ENCODE measurements around the gene BSPRY. TPM values are rescaled to one million over a fixed set of nuclear protein-coding genes. Genes with fewer than 3 reads are reported as not detected.

Gene BSPRY
- total RNA-seq, 1 donor from 2014 or later, result 0.27 TPM

GRCh38 chr9:113313261-113313660, 36.1 kb upstream of the BSPRY start:
- DNase-seq (ENCODE audit: low read depth) (no peak), FAIRE-seq (no peak)
- no peak overlapping the region for H3K4me2 ChIP-seq (ENCODE audit: low read length)
- Mint-ChIP-seq H3K36me3 (ENCODE audit: low read depth, unreplicated experiment) (peaks cover 3% of the 10 kb centered on the region), H3K27me3 (ENCODE audit: low read depth, unreplicated experiment) (peaks cover 12% of the 10 kb centered on the region), H3K4me1 (ENCODE audit: low read depth, unreplicated experiment) (no peaks in the 10 kb centered on the region), H3K4me3 (ENCODE audit: unreplicated experiment) (no peak overlapping the region), H3K27ac (ENCODE audit: unreplicated experiment) (no peak overlapping the region), H3K9me3 (ENCODE audit: unreplicated experiment) (peaks cover 3% of the 10 kb centered on the region)
- no peaks in the 10 kb centered on the region for H3K4me1 ChIP-seq (ENCODE audit: insufficient read depth, low read length)
- no peak overlapping the region for H3K9ac ChIP-seq (ENCODE audit: low read length)
- H4K20me1 ChIP-seq (ENCODE audit: insufficient read depth, low read length), result no peaks in the 10 kb centered on the region
- H3K79me2 ChIP-seq (ENCODE audit: insufficient read depth, low read length), result no peaks in the 10 kb centered on the region
- H3K27me3 ChIP-seq (ENCODE audit: insufficient read depth, low read length), result no peaks in the 10 kb centered on the region
- H2AFZ ChIP-seq (ENCODE audit: low read depth, low read length), result no peak overlapping the region
- no peaks in the 10 kb centered on the region for H3K9me3 ChIP-seq (ENCODE audit: insufficient read depth, low read depth, low read length)
- TF ChIP-seq EZH2 (IDR thresholded peaks at IDR 0.05; ENCODE audit: insufficient read depth, low read length), result no peak
- TF ChIP-seq, protein P1, sequence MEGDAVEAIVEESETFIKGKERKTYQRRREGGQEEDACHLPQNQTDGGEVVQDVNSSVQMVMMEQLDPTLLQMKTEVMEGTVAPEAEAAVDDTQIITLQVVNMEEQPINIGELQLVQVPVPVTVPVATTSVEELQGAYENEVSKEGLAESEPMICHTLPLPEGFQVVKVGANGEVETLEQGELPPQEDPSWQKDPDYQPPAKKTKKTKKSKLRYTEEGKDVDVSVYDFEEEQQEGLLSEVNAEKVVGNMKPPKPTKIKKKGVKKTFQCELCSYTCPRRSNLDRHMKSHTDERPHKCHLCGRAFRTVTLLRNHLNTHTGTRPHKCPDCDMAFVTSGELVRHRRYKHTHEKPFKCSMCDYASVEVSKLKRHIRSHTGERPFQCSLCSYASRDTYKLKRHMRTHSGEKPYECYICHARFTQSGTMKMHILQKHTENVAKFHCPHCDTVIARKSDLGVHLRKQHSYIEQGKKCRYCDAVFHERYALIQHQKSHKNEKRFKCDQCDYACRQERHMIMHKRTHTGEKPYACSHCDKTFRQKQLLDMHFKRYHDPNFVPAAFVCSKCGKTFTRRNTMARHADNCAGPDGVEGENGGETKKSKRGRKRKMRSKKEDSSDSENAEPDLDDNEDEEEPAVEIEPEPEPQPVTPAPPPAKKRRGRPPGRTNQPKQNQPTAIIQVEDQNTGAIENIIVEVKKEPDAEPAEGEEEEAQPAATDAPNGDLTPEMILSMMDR (IDR thresholded peaks at IDR 0.05; ENCODE audit: insufficient read depth, low read depth, low read length), result no peak
- no peak overlapping the region for H3K4me3 ChIP-seq (ENCODE audit: insufficient read depth, low read depth, low read length)
- no peak overlapping the region for H3K27ac ChIP-seq (ENCODE audit: low read depth, low read length)
- no peaks in the 10 kb centered on the region for H3K36me3 ChIP-seq (ENCODE audit: insufficient read depth, low read length)

DNA sequence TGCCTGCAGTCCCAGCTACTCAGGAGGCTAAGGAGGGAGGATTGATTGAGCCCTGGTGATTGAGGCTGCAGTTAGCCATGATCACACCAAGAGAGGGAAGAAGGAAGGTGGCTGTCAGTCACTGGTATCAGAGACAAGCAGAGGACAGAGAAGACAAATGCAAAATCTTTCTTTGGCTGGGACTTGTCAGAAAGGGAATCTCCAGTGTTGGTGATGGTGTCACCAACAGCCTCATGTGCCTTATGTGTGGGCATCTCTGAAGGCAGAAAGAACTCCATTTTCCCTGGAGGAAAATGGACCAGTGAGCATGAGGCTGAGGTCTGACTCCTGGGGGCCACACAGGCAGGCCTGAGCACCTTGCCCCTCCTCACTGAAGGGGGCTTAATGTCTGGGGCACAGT, 34.1 kb upstream of the BSPRY start:
- H4K20me1 ChIP-seq (ENCODE audit: insufficient read depth, low read length), result no peaks in the 10 kb centered on the region
- Mint-ChIP-seq H3K4me1 (ENCODE audit: low read depth, unreplicated experiment) (no peaks in the 10 kb centered on the region), H3K36me3 (ENCODE audit: low read depth, unreplicated experiment) (peaks cover 3% of the 10 kb centered on the region), H3K27ac (ENCODE audit: unreplicated experiment) (no peak overlapping the region), H3K27me3 (ENCODE audit: low read depth, unreplicated experiment) (peaks cover 12% of the 10 kb centered on the region), H3K9me3 (ENCODE audit: unreplicated experiment) (peaks cover 6% of the 10 kb centered on the region), H3K4me3 (ENCODE audit: unreplicated experiment) (no peak overlapping the region)
- H3K4me1 ChIP-seq (ENCODE audit: insufficient read depth, low read length), result no peaks in the 10 kb centered on the region
- no peak overlapping the region for H3K9ac ChIP-seq (ENCODE audit: low read length)
- H2AFZ ChIP-seq (ENCODE audit: low read depth, low read length), result no peak overlapping the region
- DNase-seq (ENCODE audit: low read depth) (no peak), FAIRE-seq (no peak)
- H3K79me2 ChIP-seq (ENCODE audit: insufficient read depth, low read length), result no peaks in the 10 kb centered on the region
- H3K27ac ChIP-seq (ENCODE audit: low read depth, low read length), result no peak overlapping the region
- no peaks in the 10 kb centered on the region for H3K27me3 ChIP-seq (ENCODE audit: insufficient read depth, low read length)
- H3K4me2 ChIP-seq (ENCODE audit: low read length), result no peak overlapping the region
- no peak overlapping the region for H3K4me3 ChIP-seq (ENCODE audit: insufficient read depth, low read depth, low read length)
- H3K36me3 ChIP-seq (ENCODE audit: insufficient read depth, low read length), result no peaks in the 10 kb centered on the region
- H3K9me3 ChIP-seq (ENCODE audit: insufficient read depth, low read depth, low read length), result no peaks in the 10 kb centered on the region
- TF ChIP-seq EZH2 (IDR thresholded peaks at IDR 0.05; ENCODE audit: insufficient read depth, low read length), result no peak
- TF ChIP-seq, protein P1 (IDR thresholded peaks at IDR 0.05; ENCODE audit: insufficient read depth, low read depth, low read length), result no peak

DNA sequence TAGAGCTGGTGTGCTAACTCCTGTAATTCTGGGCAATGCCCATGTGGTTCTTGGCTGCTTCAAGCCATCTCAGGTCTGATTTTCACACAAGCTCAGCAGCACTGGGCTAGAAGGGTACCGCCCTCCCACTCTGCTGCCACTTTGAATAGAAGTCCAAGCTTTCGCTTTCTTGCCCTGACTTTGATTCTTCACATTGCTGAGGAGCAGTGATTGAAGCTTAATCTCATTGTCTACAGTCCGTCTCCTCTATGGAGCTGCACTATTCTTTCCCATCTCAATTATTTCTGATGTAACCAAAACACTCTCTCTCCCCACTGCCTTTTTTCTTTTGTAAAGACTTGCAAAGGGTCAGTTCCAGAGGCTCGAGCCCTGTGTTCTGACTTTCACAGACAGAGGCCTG, 33.3 kb upstream of the BSPRY start:
- FAIRE-seq (no peak), DNase-seq (ENCODE audit: low read depth) (no peak)
- Mint-ChIP-seq H3K36me3 (ENCODE audit: low read depth, unreplicated experiment) (peaks cover 3% of the 10 kb centered on the region), H3K4me3 (ENCODE audit: unreplicated experiment) (no peak overlapping the region), H3K27me3 (ENCODE audit: low read depth, unreplicated experiment) (peaks cover 15% of the 10 kb centered on the region), H3K9me3 (ENCODE audit: unreplicated experiment) (peaks cover 6% of the 10 kb centered on the region), H3K27ac (ENCODE audit: unreplicated experiment) (no peak overlapping the region), H3K4me1 (ENCODE audit: low read depth, unreplicated experiment) (no peaks in the 10 kb centered on the region)
- Histone ChIP-seq H3K4me2 (ENCODE audit: low read length) (no peak overlapping the region), H3K79me2 (ENCODE audit: insufficient read depth, low read length) (no peaks in the 10 kb centered on the region), H3K36me3 (ENCODE audit: insufficient read depth, low read length) (no peaks in the 10 kb centered on the region), H3K4me3 (ENCODE audit: insufficient read depth, low read depth, low read length) (no peak overlapping the region), H3K9me3 (ENCODE audit: insufficient read depth, low read depth, low read length) (no peaks in the 10 kb centered on the region), H3K27ac (ENCODE audit: low read depth, low read length) (no peak overlapping the region), H2AFZ (ENCODE audit: low read depth, low read length) (no peak overlapping the region), H3K27me3 (ENCODE audit: insufficient read depth, low read length) (no peaks in the 10 kb centered on the region), H4K20me1 (ENCODE audit: insufficient read depth, low read length) (no peaks in the 10 kb centered on the region), H3K9ac (ENCODE audit: low read length) (no peak overlapping the region), H3K4me1 (ENCODE audit: insufficient read depth, low read length) (no peaks in the 10 kb centered on the region)
- TF ChIP-seq, protein P1 (IDR thresholded peaks at IDR 0.05; ENCODE audit: insufficient read depth, low read depth, low read length), result no peak
- no peak for TF ChIP-seq EZH2 (IDR thresholded peaks at IDR 0.05; ENCODE audit: insufficient read depth, low read length)

All from astrocyte (in vitro differentiated cells and primary cell).